OCI-LY1 (cell line): Measurements from ENCODE around the gene RBMS3.

Experiments
- H2AFZ ChIP-seq: fragments of 200-600 bp; sonication (generic), shearing (Covaris generic); 2 replicates; pipeline ENCODE4 v1.6.0; 2014; ENCODE audit warnings: antibody characterized with exemption, mild to moderate bottlenecking, low read length
- H3F3A ChIP-seq: fragments of 200-600 bp; sonication (generic), shearing (Covaris generic); 2 replicates; pipeline ENCODE4 v1.6.0; 2014; ENCODE audit warnings: mild to moderate bottlenecking, antibody characterized with exemption, low read length, moderate library complexity; ENCODE audit not compliant: insufficient read depth
- H3K27ac ChIP-seq: fragments of 200-600 bp; sonication (generic); 2 replicates; pipeline ENCODE4 v1.5.1; 2014; ENCODE audit warnings: low read length, mixed run types, mild to moderate bottlenecking, low read depth; ENCODE audit not compliant: poor library complexity, severe bottlenecking
- H3K27me3 ChIP-seq: fragments of 200-600 bp; sonication (generic); 2 replicates; pipeline ENCODE4 v1.6.0; 2014; ENCODE audit warnings: antibody characterized with exemption, mild to moderate bottlenecking, low read length, moderate library complexity; ENCODE audit not compliant: insufficient read depth
- H3K36me3 ChIP-seq: fragments of 200-600 bp; sonication (generic); 2 replicates; pipeline ENCODE4 v1.6.1; 2014; ENCODE audit warnings: mild to moderate bottlenecking, antibody characterized with exemption, low read length, moderate library complexity, mixed read lengths; ENCODE audit not compliant: insufficient read depth
- H3K4me1 ChIP-seq: fragments of 200-600 bp; sonication (generic); 2 replicates; pipeline ENCODE4 v1.5.1; 2014; ENCODE audit warnings: mild to moderate bottlenecking, low read length, moderate library complexity; ENCODE audit not compliant: insufficient read depth, severe bottlenecking
- H3K4me2 ChIP-seq: fragments of 200-600 bp; sonication (generic), shearing (Covaris generic); 2 replicates; pipeline ENCODE4 v1.6.1; 2014; ENCODE audit warnings: low read length
- H3K4me3 ChIP-seq: fragments of 200-600 bp; sonication (generic); 2 replicates; pipeline ENCODE4 v1.5.1; 2014; ENCODE audit warnings: low read length, low read depth, mild to moderate bottlenecking, mixed read lengths; ENCODE audit not compliant: poor library complexity, severe bottlenecking
- H3K79me2 ChIP-seq: fragments of 200-600 bp; shearing (Covaris generic); 2 replicates; pipeline ENCODE4 v1.6.1; 2016; ENCODE audit warnings: mixed run types, low read length, mixed read lengths; ENCODE audit not compliant: insufficient read depth
- H3K9ac ChIP-seq: fragments of 200-600 bp; sonication (generic), shearing (Covaris generic); 2 replicates; pipeline ENCODE4 v1.6.1; 2014; ENCODE audit warnings: mild to moderate bottlenecking, low read length, mixed read lengths
- H3K9me2 ChIP-seq: fragments of 200-600 bp; sonication (generic), shearing (Covaris generic); 2 replicates; pipeline ENCODE4 v1.6.1; 2014; ENCODE audit warnings: low read depth, mild to moderate bottlenecking, low read length, mixed read lengths
- H3K9me3 ChIP-seq: fragments of 200-600 bp; shearing (Covaris generic); 2 replicates; pipeline ENCODE4 v1.6.1; 2014; ENCODE audit warnings: low read length, mixed read lengths
- H4K20me1 ChIP-seq: fragments of 200-600 bp; sonication (generic), shearing (Covaris generic); 2 replicates; pipeline ENCODE4 v1.6.0; 2016; ENCODE audit warnings: mild to moderate bottlenecking, low read length; ENCODE audit not compliant: insufficient read depth
- CTCF ChIP-seq: fragments of 200-600 bp; sonication (generic), shearing (Covaris generic); IDR thresholded peaks from 2 replicates; pipeline ENCODE4 v1.5.1; 2017; ENCODE audit warnings: mild to moderate bottlenecking, antibody characterized with exemption, low read length, moderate library complexity, mixed read lengths
- EZH2 ChIP-seq: fragments of 200-600 bp; sonication (generic), shearing (Covaris generic); IDR thresholded peaks from 2 replicates; pipeline ENCODE4 v1.8.0; 2017; ENCODE audit warnings: borderline replicate concordance, mixed run types, mild to moderate bottlenecking, antibody characterized with exemption, low read length, moderate library complexity, mixed read lengths

Gene RBMS3

GRCh38 chr3:29898171-29898965 lies 617.5 kb downstream of the RBMS3 start:
- TF ChIP-seq CTCF (no peak), EZH2 (no peak)
- no peak overlapping the region for H3K9ac ChIP-seq

GRCh38 chr3:29899021-29899420 lies 618.1 kb downstream of the RBMS3 start:
- Histone ChIP-seq H3K9me3 (no peaks in the 10 kb centered on the region), H3K4me1 (no peaks in the 10 kb centered on the region), H3K4me3 (no peak overlapping the region), H3K27me3 (no peaks in the 10 kb centered on the region), H3K9ac (no peak overlapping the region), H3K79me2 (no peaks in the 10 kb centered on the region), H3K36me3 (no peaks in the 10 kb centered on the region), H4K20me1 (no peaks in the 10 kb centered on the region), H2AFZ (no peak overlapping the region), H3K27ac (no peak overlapping the region), H3K9me2 (no peaks in the 10 kb centered on the region), H3F3A (no peaks in the 10 kb centered on the region), H3K4me2 (no peak overlapping the region)
- TF ChIP-seq EZH2 (no peak), CTCF (no peak)

More at GRCh38 chr3:29898171-29898965, 617.5 kb downstream of the RBMS3 start:
- Histone ChIP-seq H3F3A (no peaks in the 10 kb centered on the region), H3K4me3 (no peak overlapping the region), H3K9me3 (no peaks in the 10 kb centered on the region), H3K79me2 (no peaks in the 10 kb centered on the region), H2AFZ (no peak overlapping the region), H4K20me1 (no peaks in the 10 kb centered on the region), H3K36me3 (no peaks in the 10 kb centered on the region), H3K4me1 (no peaks in the 10 kb centered on the region), H3K4me2 (no peak overlapping the region), H3K27ac (no peak overlapping the region), H3K27me3 (no peaks in the 10 kb centered on the region), H3K9me2 (no peaks in the 10 kb centered on the region)

GRCh38 chr3:29901097-29901496 lies 620.2 kb downstream of the RBMS3 start:
- Histone ChIP-seq H3K4me3 (no peak overlapping the region), H4K20me1 (no peaks in the 10 kb centered on the region), H3K9me3 (no peaks in the 10 kb centered on the region), H2AFZ (no peak overlapping the region), H3K79me2 (no peaks in the 10 kb centered on the region), H3K27me3 (no peaks in the 10 kb centered on the region), H3K4me2 (no peak overlapping the region), H3F3A (no peaks in the 10 kb centered on the region), H3K9me2 (no peaks in the 10 kb centered on the region), H3K9ac (no peak overlapping the region), H3K36me3 (no peaks in the 10 kb centered on the region), H3K4me1 (no peaks in the 10 kb centered on the region), H3K27ac (no peak overlapping the region)
- TF ChIP-seq EZH2, result no peak
- no peak for TF ChIP-seq CTCF
